NT2/D1 (cell line): ENCODE results near the gene SLC35G6.
A peak's percentile ranks its signal among the peaks of the same experiment; 100 is the strongest.

Experiments used
- DNase-seq: peaks from one replicate; pipeline ENCODE4 v3.0.0-alpha.2; 2011; ENCODE audit warnings: low read depth, low spot score
- H3K27me3 ChIP-seq: 2 replicates; pipeline ENCODE4 v1.6.0; 2011; ENCODE audit warnings: mild to moderate bottlenecking; ENCODE audit not compliant: insufficient read length, insufficient read depth
- H3K36me3 ChIP-seq: 2 replicates; pipeline ENCODE4 v1.6.1; 2011; ENCODE audit warnings: mild to moderate bottlenecking, low read length, mixed read lengths; ENCODE audit not compliant: insufficient read depth, insufficient read length
- H3K4me1 ChIP-seq: 2 replicates; pipeline ENCODE4 v1.5.1; 2011; ENCODE audit not compliant: insufficient read depth, insufficient read length
- H3K4me3 ChIP-seq: 2 replicates; pipeline ENCODE4 v1.5.1; 2011; ENCODE audit warnings: low read depth; ENCODE audit not compliant: insufficient read length
- H3K9ac ChIP-seq: 2 replicates; pipeline ENCODE4 v1.6.0; 2011; ENCODE audit warnings: low read depth; ENCODE audit not compliant: insufficient read length
- H3K9me3 ChIP-seq: 2 replicates; pipeline ENCODE4 v1.5.1; 2011; ENCODE audit warnings: mild to moderate bottlenecking, low read length; ENCODE audit not compliant: insufficient read depth
- SUZ12 ChIP-seq: IDR thresholded peaks from 2 replicates; pipeline ENCODE4 v1.6.1; 2011; ENCODE audit not compliant: insufficient read length, insufficient read depth; ENCODE audit errors: extremely low read depth
- YY1 ChIP-seq: IDR thresholded peaks from 2 replicates; pipeline ENCODE4 v1.6.1; 2011; ENCODE audit not compliant: insufficient read length, insufficient read depth
- ZNF274 ChIP-seq: IDR thresholded peaks from 2 replicates; pipeline ENCODE4 v1.6.1; 2011; ENCODE audit warnings: mild to moderate bottlenecking, low read depth, low read length

SLC35G6 gene

DNA sequence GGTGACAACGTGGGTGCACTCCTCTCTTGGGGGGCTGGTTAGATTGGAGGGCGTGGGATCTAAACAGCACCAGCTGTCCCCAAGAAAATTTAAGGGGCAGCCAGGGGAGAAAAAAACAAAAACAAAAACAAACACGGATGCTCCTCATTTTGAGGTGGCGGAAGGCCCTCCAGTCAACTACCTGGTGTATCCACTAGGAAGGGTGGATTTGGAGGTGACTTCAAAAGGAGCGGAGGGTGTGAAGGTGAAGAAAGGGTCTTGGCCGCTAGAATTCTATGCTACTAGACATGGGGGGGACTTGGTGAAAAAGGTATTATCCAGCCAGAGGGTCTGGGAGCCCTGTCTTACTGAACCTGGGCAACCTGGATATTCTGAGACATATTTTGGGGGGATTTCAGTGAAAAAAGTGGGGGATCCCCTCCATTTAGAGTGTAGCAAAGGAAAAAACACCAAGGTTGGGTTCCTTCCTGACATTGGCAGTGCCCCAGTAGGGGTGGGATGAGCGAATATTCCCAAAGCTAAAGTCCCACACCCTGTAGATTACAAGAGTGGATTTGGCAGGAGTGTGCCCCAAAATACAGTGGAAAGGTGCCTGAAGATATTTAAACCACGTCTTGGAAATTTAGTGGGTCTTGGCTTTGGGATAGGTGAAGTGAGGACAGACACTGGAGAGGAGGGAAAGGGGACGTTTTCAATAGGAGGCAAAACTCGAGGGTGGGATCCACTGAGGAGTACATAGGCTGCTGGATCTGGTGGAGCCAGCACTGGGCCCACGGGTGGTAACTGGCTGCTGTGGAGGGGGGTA, 42.4 kb upstream of the SLC35G6 start:
- peak overlapping the region; percentile 37 for H3K4me3 ChIP-seq
- no peaks in the 10 kb centered on the region for H3K36me3 ChIP-seq
- H3K9me3 ChIP-seq, result no peaks in the 10 kb centered on the region
- H3K4me1 ChIP-seq, result peaks cover 9% of the 10 kb centered on the region
- H3K27me3 ChIP-seq, result peaks cover 52% of the 10 kb centered on the region
- peak overlapping the region; percentile 93 for H3K9ac ChIP-seq
- DNase-seq, result no peak
- TF ChIP-seq SUZ12, result no peak
- TF ChIP-seq YY1, result no peak
- no peak for TF ChIP-seq ZNF274

GRCh38 chr17:7439462-7440112, 41.7 kb upstream of the SLC35G6 start, which contains the start of gene FGF11:
Gene FGF11, plus strand, starts transcription at chr17:7439512. Its CDS starts 109 bp downstream, at chr17:7439621.
- TF ChIP-seq SUZ12 (no peak), ZNF274 (no peak), YY1 (no peak)
- peak within 1 kb of the TSS; percentile 81 for H3K4me3 ChIP-seq
- no peaks in the 10 kb centered on the region for H3K36me3 ChIP-seq
- peaks cover 9% of the 10 kb centered on the region for H3K4me1 ChIP-seq
- H3K9me3 ChIP-seq, result no peaks in the 10 kb centered on the region
- H3K27me3 ChIP-seq, result peaks cover 60% of the 10 kb centered on the region
- no peak for DNase-seq
- H3K9ac ChIP-seq, result peak within 1 kb of the TSS; percentile 93

GRCh38 chr17:7440113-7440833, 41.0 kb upstream of the SLC35G6 start:
- Histone ChIP-seq H3K4me3 (peak overlapping the region; percentile 81), H3K27me3 (peaks cover 60% of the 10 kb centered on the region), H3K4me1 (peaks cover 9% of the 10 kb centered on the region), H3K9me3 (no peaks in the 10 kb centered on the region), H3K9ac (peak overlapping the region; percentile 93), H3K36me3 (no peaks in the 10 kb centered on the region)
- TF ChIP-seq SUZ12, result no peak
- no peak for TF ChIP-seq ZNF274
- no peak for TF ChIP-seq YY1
- DNase-seq, result no peak

DNA sequence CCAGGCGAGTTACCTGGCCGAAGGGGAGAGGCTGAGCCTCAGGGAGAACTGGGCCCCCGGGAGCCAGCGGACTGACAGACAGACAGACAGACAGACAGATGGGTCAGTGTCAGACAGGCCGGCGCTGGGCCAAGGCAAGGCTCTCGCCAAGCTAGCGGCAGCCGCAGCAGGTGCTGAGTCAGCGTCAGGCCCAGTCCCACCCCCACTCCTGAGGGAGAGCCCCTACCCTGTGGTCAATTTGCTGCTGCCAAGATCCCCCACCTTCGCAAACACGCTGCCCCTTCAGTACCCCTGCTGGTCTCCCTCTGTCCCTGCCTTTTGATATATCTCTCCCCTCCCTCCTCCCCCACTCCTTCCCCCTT, 40.4 kb upstream of the SLC35G6 start:
- TF ChIP-seq SUZ12 (no peak), YY1 (no peak), ZNF274 (no peak)
- peaks cover 9% of the 10 kb centered on the region for H3K4me1 ChIP-seq
- peak overlapping the region; percentile 93 for H3K9ac ChIP-seq
- H3K9me3 ChIP-seq, result no peaks in the 10 kb centered on the region
- no peak for DNase-seq
- peaks cover 60% of the 10 kb centered on the region for H3K27me3 ChIP-seq
- peak overlapping the region; percentile 81 for H3K4me3 ChIP-seq
- H3K36me3 ChIP-seq, result no peaks in the 10 kb centered on the region

DNA sequence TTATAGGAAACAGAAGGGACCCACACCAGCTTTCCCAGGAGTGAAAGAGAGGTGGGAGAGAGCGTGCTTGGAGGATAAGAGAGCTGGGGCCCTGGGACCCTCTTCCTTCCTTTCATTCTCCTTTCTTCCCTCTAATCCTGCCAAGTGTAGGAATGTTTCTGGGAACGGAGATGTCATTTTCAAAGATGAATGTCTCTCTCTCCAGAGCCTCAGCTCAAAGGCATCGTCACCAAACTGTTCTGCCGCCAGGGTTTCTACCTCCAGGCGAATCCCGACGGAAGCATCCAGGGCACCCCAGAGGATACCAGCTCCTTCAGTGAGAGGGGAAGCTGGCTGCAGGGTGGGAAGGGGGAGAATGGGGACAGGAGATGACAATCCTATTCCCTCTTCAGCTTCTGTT, 40.0 kb upstream of the SLC35G6 start:
- no peak overlapping the region for H3K4me3 ChIP-seq

DNA sequence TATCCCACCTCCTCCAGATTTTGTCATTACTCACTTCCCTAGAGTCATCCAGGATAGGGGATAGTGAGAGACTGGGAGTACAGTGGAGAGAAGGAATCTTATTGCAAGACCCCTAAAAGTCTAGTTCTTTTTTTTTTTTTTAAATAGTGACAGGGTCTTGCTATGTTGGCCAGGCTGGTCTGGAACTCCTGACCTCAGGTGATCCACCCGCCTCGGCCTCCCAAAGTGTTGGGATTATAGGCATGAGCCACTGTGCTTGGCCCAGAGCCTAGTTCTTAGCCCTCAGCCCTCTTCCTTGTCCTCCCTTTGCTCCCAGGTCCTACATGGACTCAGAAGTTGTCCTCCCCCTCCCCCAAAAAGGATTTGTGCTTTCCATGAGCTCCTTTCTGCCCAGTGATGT, 39.1 kb upstream of the SLC35G6 start:
- peaks cover 11% of the 10 kb centered on the region for H3K4me1 ChIP-seq
- no peaks in the 10 kb centered on the region for H3K9me3 ChIP-seq
- TF ChIP-seq ZNF274, result no peak
- no peak for TF ChIP-seq YY1
- TF ChIP-seq SUZ12, result no peak
- H3K9ac ChIP-seq, result no peak overlapping the region
- peaks cover 54% of the 10 kb centered on the region for H3K27me3 ChIP-seq
- no peak overlapping the region for H3K4me3 ChIP-seq
- H3K36me3 ChIP-seq, result no peaks in the 10 kb centered on the region
- no peak for DNase-seq

More for the DNA sequence above, 40.0 kb upstream of the SLC35G6 start:
- DNase-seq, result no peak
- H3K4me1 ChIP-seq, result peaks cover 9% of the 10 kb centered on the region
- peak overlapping the region; percentile 93 for H3K9ac ChIP-seq
- no peaks in the 10 kb centered on the region for H3K9me3 ChIP-seq
- H3K27me3 ChIP-seq, result peaks cover 58% of the 10 kb centered on the region
- TF ChIP-seq YY1, result no peak
- no peak for TF ChIP-seq SUZ12
- TF ChIP-seq ZNF274, result no peak
- H3K36me3 ChIP-seq, result no peaks in the 10 kb centered on the region
